Mucosa of descending colon (tissue), 3 donors: ENCODE measurements around the gene PLAA. TPM values are rescaled to one million over a fixed set of nuclear protein-coding genes. Genes with fewer than 3 reads are reported as not detected.

Experiments
- ATAC-seq: fragments of 200-7000 bp; cut with Tn5 transposase; one replicate; pipeline ENCODE4 v1.9.1; 2020; ENCODE audit warnings: mild to moderate bottlenecking, moderate library complexity
- DNase-seq, 3 donors: peaks; one replicate each; pipeline ENCODE4 v3.0.0-alpha.2; 2020
- H3K36me3 ChIP-seq: fragments of 200-600 bp; one replicate; pipeline ENCODE4 v1.8.0; 2021; ENCODE audit warnings: low read depth, mild to moderate bottlenecking
- H3K4me1 ChIP-seq: fragments of 200-600 bp; one replicate; pipeline ENCODE4 v1.8.0; 2021; ENCODE audit warnings: low read depth, mild to moderate bottlenecking
- H3K4me3 ChIP-seq: fragments of 200-600 bp; one replicate; pipeline ENCODE4 v1.8.0; 2021; ENCODE audit warnings: mild to moderate bottlenecking
- H3K9me3 ChIP-seq: fragments of 200-600 bp; one replicate; pipeline ENCODE4 v1.8.0; 2021; ENCODE audit warnings: mild to moderate bottlenecking
- intact Hi-C, 2 donors: fragments of 100-400 bp; cut with DNase I in 1 of 2; cut with micrococcal nuclease in 1 of 2; formaldehyde crosslinking; loops; one replicate each; pipeline versions ENCODE4 v1.11.0 to v1.11.1; 2022; cut with DNase I, micrococcal nuclease
- total RNA-seq, 3 donors: library from RNA; stranded (reverse); fragmentation: NEBNext Ultra II Directional in 2 of 3; extraction: Animal tissue kit (Norgen Biotek cat#: 25700) in 2 of 3; gene quantifications; one replicate each; pipeline versions ENCODE4 v1.2.1 to v1.2.4, GENCODE V29; 2021 to 2023
- TF ChIP-seq, protein P1 (sequence below): fragments of 200-600 bp; IDR thresholded peaks from one replicate; pipeline ENCODE4 v1.8.0; 2022; ENCODE audit warnings: antibody characterized with exemption, mild to moderate bottlenecking
- donor health status: DM: no; HTN: no; CAD: no; lungs with moderate emphysema.
- donor health status: DM: no; HTN: no; CAD: no.
- donor health status: DM: no; HTN: yes; CAD: no.

Gene PLAA
- total RNA-seq, 3 donors from 2014 or later = 24.8 to 28.4 (median 27.8) TPM

DNA sequence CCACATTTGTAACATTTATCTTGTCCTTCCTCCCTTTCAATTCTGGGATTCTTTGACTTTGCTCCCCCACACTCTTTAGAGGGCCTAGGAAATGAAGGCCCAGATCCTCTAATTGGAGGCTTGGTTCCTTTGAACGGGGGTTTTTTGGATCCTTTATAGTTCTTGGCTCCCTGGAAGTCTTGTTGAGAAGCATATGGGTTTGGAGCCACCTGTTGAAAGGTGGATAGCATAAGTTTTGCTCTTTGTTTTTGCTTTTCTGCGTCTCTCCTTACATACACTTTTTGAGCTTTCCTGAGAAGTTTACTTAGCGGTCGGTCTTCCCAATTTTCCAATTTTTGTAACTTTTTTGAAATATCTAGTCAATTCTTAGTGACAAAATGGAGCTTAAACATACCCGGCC is 26.9 kb upstream of the PLAA start:
- Histone ChIP-seq H3K4me1 (no peaks in the 10 kb centered on the region), H3K9me3 (no peaks in the 10 kb centered on the region), H3K4me3 (no peak overlapping the region), H3K36me3 (no peaks in the 10 kb centered on the region)
- DNase-seq (no peak), ATAC-seq (no peak)
- intact Hi-C loops = no loop called here
- TF ChIP-seq, protein P1, sequence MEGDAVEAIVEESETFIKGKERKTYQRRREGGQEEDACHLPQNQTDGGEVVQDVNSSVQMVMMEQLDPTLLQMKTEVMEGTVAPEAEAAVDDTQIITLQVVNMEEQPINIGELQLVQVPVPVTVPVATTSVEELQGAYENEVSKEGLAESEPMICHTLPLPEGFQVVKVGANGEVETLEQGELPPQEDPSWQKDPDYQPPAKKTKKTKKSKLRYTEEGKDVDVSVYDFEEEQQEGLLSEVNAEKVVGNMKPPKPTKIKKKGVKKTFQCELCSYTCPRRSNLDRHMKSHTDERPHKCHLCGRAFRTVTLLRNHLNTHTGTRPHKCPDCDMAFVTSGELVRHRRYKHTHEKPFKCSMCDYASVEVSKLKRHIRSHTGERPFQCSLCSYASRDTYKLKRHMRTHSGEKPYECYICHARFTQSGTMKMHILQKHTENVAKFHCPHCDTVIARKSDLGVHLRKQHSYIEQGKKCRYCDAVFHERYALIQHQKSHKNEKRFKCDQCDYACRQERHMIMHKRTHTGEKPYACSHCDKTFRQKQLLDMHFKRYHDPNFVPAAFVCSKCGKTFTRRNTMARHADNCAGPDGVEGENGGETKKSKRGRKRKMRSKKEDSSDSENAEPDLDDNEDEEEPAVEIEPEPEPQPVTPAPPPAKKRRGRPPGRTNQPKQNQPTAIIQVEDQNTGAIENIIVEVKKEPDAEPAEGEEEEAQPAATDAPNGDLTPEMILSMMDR = no peak

DNA sequence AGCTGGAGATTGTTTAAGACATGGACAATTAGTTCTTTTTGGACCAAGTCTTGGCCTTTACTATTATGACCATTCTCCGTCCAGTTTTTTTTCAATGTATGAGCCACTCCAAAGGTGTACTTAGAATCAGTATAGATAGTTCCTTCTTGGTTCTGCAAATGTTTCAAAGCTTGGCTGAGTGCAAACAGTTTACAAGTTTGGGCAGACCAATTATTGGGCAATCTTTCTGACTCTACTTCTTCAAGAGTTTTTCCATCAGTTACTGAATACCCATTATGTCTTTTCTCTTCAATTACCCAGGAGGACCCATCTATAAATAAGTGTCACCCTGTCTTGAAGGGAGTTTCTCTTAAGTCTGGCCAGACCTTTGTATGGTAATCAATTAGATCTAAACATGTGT is 24.7 kb upstream of the PLAA start:
- intact Hi-C loops = no loop called here
- Histone ChIP-seq H3K36me3 (no peaks in the 10 kb centered on the region), H3K9me3 (no peaks in the 10 kb centered on the region), H3K4me3 (no peak overlapping the region), H3K4me1 (no peaks in the 10 kb centered on the region)
- DNase-seq (no peak), ATAC-seq (no peak)
- TF ChIP-seq, protein P1 = no peak

DNA sequence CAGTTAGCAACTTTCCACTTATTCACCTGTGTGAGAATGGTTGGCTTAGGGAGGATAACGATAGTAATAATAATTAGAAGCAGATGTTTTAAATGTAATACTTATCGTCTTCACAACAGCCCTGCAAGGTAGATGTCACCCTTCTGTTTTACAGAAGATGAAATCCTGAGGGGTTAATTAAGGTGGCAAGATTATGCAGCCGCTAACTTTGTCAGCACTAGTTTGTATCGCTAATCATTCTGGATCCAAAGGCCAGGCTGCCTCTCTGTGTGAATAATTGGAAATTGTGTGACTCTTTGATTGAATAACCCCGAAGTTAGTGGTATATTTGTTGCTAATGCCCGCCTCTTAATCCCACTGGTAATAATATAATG is 9.8 kb upstream of the PLAA start:
- TF ChIP-seq, protein P1 = no peak
- no peak for ATAC-seq
- Histone ChIP-seq H3K9me3 (no peaks in the 10 kb centered on the region), H3K36me3 (no peaks in the 10 kb centered on the region), H3K4me1 (peaks cover 3% of the 10 kb centered on the region), H3K4me3 (peak overlapping the region; percentile 20)
- DNase-seq = no peak
- intact Hi-C loops = no loop called here

DNA sequence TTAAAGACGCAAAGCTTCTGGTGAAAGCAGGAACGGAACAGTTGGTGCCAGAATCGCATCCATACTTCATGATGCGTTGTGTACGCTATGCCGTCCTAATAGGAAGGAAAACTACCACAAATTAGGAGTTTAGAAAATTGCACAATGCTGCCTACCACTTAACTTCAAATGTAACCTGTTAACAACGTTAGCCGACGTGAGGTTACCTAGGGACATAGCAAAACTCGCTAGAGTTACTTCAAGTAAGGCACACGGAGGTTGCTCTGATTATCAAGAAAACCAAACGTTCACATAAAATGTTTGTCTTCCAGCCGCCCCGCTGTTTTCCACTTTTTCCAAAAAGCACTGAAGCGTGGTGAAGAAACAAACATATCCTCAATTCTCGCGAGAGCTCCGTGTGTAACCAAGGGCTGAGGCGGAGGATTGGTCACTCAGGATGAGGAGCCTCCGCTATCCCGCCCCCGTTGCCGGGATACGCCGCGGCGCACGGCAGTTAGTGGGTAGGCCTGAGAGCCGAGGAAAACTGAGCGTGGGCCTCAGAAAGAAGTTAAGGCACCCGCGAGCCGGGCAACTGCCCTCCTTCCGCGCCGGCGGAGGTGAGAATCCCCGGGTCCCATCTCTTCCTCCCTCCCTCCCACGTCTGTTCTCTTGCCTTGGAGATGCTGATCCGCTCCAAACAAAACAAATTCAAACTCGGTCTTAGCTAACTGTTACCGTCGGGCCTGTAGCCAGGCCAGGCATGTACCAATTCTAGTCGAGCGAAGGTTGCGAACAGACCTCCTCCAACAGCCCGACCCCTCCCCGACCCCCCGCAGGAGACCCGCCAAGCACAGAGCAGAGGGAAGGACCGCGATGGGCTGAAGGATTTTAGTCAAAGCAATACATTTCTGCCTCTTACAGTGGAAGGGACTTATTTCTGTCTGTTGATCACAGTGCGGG is 9.1 kb upstream of the PLAA start, which contains the start of gene IFT74:
Gene IFT74 (plus strand): TSS at position 492 of the 939 bp plus-strand sequence. CDS start 5,556 bp downstream, outside the sequence.
- DNase-seq (peak; percentile 97 to 99 (median 98)), ATAC-seq (peak; percentile 100)
- Histone ChIP-seq H3K9me3 (no peaks in the 10 kb centered on the region), H3K4me3 (peak within 1 kb of the TSS; percentile 20), H3K4me1 (peaks cover 3% of the 10 kb centered on the region), H3K36me3 (no peaks in the 10 kb centered on the region)
- TF ChIP-seq, protein P1 = no peak
- intact Hi-C loops = no loop called here

DNA sequence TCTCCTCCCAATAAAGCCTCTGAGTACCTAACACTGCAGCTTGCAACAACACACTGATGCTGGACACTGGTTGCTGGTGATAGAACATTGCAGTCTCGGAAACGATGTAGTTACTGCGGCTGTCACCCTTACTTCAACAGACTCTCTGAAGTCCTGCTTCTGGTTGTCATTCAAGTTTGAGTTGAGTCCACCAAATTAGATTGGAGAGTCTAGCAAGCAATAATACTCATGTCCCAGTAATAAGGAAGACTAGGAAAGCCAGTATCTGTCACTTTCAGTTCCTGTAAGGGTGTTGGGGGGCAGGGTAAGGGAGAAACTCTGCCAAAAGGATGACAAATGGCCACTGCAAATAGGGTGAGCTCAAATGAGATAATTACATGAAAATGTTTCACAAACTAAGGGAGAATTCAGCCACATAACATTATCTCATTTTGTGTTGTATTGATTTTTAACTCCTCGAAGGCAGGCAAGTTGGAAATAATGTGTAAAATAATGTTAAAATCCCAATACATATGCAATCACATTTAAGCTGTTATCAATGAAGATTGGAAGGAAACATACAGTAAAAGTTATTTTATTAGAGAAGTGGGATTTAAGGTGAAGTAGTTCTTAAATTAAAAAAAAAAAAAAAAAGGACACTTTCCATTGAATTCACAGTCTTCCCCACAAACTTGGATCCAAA is 8.3 kb upstream of the PLAA start:
- Histone ChIP-seq H3K36me3 (no peaks in the 10 kb centered on the region), H3K4me1 (peaks cover 3% of the 10 kb centered on the region), H3K9me3 (no peaks in the 10 kb centered on the region), H3K4me3 (peak overlapping the region; percentile 20)
- TF ChIP-seq, protein P1 = no peak
- ATAC-seq (peak; percentile 69), DNase-seq (peak in 1 of 3 donors; percentile 50)
- intact Hi-C loops = no loop called here
